NCI-H2227 treated with DMSO at 0.1 percent for 48 hours (cell line): ENCODE measurements around the gene TIMP2.
"Not testable (repeated sequence)": the region's sequence is repeated elsewhere in the genome, so short reads cannot be mapped to it uniquely, and the experiment has no call there.

Experiments
- DNase-seq: peaks from one replicate; lab custom pipeline; 2025; lab: John Stamatoyannopoulos, UW

Gene TIMP2

DNA sequence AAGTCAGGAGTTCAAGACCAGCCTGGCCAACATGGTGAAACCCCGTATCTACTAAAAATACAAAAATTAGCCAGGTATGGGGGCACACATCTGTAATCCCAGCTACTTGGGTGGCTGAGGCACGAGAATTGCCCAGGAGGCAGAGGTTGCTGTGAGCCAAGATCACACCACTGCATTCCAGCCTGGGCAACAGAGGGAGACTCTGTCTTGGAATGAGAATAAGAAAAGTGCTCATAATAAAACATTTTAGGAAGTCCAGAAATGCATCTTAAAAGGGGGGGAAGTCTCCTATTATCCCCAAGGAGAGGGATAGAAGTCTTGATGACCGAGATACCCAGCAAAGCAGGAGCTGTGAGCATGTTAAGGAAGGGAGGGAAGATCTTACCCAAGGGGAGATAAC lies 58.1 kb downstream of the TIMP2 start:
- DNase-seq, result not testable (repeated sequence)

DNA sequence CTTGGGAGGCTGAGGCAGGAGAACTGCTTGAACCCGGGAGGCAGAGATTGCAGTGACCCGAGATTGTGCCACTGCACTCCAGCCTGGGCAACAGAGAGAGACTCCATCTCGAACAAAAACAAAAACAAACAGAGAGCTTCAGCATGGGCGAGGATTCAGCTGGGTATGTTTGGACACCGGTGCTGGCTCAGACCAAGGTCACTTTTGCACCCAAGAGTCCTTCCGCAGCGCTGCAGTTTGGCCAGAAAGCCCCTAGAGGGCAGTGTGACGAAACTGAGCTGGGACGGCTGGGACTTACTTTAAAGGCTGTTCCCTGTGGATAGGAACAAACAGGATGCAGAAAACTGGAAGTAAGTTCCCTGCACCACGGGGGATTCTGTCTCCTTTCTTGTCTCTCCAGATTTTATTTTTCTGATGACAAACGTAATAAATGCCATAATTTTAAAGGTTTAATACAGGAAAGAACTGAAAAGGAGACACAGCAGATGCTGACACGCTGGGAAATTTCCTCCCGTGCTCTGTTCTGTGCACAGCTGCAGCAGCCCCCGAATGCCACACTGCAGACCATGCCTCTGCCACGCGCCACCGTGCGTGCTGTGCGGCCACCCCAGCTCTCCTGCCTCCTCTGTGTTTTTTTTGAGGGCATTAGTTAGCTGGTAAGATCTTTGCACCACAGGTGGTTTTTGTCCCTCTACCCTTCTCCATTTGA lies 59.4 kb downstream of the TIMP2 start:
- peak; percentile 50 for DNase-seq

DNA sequence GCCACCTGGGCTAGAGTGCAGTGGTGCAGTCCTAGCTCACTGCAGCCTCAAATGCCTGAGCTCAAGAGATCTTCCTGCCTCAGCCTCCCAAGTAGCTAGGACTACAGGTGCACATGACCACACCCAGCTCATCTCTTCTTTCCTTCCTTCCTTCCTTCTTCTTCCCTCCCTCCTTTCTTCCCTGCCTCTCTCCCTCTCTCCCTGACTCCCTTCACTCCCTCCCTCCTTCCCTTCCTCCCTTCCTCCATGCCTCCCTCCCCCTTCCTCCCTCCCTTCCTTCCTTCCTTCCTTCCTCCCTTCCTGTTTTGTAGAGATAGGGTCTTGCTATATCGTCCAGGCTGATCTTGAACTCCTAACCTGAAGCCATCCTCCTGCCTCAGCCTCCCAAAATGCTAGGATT lies 61.1 kb downstream of the TIMP2 start:
- DNase-seq, result no peak

DNA sequence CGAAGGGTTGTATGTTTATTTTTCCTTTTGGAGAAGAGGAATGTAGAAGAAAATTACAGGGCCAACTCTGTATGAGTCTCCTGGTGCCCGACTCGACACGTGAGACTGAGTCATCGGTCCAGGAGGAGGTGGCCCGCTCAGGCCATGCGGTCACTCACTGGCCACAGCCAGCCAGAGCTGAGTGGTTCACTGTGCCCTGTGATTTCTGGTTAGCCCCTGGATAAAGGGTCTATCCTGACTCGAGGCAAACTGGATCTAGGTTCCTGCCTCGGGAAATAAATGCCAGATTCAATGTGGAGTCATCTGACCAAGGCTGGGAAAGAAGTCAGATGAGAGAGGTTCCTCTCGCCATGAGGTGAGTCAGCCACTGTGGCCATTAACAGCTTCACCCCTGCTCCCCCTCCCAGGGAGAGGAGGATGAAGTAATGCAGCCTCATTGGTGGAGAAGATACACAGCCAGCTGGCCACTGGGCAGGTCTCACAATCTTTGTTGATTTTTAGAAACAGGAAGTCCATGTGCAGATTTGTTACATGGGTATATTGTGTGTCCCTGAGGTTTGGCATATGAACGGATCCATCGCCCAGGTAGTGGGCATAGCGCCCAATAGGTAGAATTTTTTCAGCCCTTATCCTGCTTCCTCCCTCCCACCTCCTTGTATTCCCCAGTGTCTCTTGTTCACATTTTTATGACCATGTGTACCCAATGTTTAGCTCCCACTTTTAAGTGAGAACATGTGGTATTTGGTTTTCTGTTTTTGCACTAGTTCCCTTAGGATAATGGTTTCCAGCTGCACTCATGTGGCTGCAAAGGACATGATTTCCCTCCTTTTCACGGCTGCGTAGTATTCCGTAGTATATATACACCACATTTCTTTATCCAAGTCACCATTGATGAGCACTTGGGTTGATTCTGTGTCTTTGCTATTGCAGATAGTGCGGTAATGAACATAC lies 62.8 kb downstream of the TIMP2 start:
- DNase-seq, result no peak

DNA sequence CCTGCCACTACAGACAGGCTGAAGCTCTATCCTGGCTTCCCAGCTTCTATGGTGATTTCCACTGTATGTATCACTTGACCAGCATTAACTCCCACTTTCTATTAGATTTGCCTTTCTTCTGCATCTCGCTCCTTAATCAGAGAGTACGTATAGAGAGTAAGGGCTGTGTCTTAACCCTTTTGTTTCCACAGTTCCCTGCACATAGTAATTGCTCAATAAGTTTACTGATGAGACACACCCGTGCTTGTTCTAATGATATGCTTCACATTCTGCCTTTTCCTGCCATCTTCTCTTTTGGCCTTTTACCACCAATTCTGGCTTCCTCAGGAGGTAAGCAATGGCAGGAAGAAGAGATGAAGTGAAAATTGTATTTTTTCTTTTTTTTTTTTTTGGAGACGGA lies 64.0 kb downstream of the TIMP2 start:
- no peak for DNase-seq

DNA sequence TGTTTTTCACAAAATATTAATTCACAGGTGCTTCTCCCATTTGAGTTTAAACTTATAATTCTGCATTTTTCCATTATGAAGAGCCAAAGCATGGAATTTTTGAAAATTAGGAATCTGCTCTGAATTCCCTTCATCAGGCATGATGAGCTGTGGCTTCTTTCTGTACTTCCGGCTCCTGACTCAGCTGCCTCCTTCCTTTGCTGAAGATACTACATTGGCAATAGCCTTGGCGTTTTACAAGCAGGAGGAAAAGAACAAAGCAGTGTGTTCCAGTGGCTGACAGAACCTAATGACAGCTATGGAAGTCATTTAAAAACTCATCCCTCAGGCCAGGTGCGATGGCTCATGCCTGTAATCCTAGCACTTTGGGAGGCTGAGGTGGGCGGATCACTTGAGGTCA lies 66.1 kb downstream of the TIMP2 start:
- no peak for DNase-seq

DNA sequence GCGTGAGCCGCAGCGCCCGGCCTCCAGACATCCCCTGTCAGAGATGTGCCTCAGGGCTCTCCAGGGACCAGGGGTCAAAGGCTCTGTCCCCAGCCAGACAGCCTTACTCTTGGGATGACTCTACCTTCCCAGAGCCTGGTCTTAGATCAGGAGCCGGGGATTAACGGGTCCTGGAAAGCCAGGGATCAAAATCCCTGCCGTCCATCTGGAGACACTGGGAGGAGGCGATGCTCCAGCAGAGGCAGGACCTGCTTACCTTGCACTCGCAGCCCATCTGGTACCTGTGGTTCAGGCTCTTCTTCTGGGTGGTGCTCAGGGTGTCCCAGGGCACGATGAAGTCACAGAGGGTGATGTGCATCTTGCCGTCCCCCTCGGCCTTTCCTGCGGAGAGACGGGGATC lies 67.9 kb downstream of the TIMP2 start:
- no peak for DNase-seq

DNA sequence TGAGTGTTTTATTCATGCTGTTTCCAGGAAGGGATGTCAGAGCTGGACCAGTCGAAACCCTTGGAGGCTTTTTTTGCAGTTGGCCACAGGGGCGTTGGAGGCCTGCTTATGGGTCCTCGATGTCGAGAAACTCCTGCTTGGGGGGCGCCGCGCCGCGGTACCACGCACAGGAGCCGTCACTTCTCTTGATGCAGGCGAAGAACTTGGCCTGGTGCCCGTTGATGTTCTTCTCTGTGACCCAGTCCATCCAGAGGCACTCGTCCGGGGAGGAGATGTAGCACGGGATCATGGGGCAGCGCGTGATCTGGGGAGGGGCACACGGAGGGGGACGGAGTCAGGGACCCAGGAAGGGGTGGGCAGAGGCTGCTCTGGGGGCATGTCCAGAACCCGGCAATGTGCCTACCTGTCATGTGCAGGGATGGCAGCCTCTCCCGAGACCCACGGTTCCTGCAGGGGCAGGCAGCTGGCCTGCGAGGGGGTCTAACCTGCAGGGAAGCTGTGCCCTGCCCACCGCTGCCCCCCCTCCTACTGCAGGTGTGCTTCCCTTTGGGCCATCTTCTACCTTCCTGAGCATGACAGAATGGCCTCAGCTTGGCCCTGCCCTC lies 69.5 kb downstream of the TIMP2 start:
- no peak for DNase-seq

DNA sequence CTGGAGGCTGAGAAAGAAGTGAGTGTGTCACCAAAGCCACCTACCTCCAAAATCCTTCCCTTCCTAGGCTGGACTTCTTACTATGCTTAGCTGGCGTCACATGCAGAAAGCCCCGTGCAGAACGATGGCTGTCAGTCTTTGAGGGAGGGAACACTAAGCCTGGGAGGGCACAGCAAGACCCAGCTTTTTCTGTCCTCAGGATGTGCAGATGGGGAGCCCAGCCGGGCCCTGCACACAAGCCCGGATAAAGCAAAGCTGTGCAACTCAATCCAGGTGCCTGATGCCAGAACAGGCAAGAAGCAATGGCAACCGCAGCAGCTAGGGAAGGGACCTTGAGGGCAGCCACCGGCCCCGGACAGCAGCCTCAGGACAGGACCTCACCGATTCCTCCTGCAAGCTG lies 70.7 kb downstream of the TIMP2 start:
- no peak for DNase-seq

DNA sequence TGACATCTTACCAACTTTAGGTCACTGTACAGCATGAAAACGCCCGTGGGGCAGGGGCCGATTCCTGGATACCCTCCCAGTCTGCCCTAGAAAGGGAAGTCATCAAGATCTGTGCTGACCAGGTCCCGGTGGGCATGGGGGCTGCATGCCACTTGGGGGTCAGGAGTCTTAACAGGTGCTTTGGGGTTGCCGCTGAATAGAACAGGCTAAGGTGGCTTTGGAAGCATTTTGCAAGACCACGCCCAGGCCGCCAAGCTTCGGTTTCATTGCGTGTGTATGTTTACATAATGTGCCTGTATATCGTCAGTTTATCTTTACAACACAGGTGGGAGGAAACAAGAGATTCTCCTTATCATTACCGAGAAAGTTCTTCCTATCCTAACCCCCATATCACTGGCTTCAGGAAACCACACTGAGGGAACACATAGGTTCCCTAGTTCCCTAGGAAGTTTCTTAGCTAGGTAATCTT lies 71.2 kb downstream of the TIMP2 start:
- no peak for DNase-seq

DNA sequence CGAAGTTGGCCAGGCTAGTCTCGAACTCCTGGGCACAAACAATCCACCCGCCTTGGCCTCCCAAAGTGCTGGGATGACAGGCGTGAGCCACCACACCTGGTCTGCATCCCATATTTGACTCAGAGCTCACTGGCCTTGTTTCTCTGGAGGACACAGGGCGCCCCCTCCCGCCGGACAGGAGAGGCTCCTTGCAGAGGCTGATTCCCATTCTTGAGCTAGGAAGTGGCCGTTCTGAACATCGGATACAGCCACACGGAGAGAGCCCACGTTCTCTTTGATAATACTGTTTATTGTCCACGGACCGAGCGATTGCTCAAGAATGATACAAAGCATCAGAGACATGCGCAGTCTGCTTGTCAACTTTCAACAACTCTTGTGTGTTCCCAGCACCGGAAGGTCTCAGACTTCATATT lies 72.5 kb downstream of the TIMP2 start:
- DNase-seq, result no peak

DNA sequence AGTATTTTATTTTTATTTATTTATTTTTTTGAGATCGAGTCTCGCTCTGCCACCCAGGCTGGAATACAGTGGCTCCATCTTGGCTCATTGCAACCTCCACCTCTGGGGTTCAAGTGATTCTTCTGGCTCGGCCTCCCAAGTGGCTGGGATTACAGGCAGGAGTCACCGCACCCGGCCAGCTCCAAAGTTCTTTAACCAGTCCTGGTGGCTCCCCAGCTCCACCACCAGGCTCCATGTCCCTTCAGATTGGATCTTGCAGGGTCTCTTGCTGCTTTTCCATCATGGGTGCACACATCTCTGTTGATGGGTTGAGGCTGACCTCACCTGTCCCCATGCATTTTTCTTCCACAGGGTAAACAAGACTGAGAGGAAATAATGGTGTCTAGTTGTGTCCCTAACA lies 76.2 kb downstream of the TIMP2 start:
- DNase-seq, result no peak

DNA sequence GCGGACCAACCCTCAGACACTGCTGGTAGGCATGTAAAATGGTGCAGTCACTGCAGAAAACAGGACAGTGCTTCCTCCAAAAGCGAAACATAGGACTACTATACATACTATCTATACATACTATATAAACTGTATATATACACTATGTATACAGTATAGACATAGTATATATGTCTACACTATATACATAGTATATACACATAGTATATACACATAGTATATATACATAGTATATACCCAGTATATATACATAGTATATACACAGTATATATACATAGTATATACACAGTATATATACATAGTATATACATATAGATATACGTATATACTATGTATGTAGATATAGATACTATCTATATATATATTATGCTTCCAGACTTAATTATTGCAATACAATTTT lies 78.1 kb downstream of the TIMP2 start:
- no peak for DNase-seq

DNA sequence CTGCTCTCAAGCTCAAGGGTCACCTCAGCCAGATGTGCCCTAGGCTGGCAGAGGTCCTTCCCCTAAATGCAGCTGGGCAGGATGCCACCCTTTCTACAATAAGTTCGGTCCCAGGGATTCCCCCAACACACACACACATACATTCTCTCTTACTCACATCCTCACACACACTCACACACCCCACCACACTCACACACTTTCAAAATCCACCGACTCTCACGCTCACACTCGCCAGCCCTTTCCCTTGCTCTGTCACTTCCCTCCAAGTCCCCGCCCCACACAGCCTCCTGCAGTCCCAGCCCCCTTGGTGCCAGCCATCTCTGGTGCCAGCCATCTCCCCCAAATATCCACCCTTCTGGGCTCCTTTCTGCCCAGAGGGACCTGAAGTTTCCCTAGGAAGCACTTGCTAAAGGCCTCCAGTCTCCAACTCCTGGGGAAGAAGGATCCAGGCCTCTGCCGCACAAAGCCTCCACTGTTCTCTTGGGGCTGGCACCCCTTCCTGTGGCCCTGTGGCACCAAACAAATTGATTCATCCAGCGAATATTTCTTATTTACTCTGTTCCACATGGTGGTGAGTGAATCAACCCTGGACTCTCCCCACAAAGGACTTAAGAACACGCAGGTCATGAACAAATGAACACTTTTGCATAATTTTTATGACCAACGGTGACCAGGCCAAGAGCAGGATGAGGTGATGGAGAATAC lies 80.7 kb downstream of the TIMP2 start:
- no peak for DNase-seq

DNA sequence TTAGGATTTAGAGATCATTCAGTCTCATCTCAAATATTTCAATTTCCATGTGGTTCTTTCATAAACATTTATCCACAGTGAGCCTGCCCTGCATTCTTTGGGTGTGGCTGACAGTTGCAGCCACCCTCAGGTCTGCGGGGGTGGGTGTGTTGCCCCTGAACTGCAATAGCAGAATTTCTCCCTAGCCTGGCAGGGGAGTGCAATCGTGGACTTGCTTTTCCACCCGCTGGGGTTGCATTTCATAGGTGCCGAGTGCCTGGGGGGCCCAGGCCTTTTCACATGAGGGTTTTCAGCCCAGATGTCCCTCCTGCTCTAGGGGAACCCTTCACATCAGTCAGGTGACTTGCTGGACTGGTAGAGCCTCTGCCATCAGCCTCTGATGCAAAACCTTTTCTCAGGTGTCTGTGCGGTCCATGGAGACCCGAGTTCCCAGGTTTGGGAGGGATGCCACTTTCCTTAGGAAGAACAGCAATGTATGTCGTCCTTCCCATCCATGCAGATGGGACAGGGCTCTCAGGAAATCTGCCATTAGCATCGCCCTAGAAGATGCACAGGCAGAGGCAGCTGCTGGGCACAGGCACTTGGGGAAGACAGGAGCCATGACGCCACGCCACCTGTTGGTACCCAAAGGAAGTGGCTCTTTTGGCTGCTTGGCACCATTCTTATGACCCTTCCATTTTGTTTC lies 82.2 kb downstream of the TIMP2 start:
- peak; percentile 40 for DNase-seq

DNA sequence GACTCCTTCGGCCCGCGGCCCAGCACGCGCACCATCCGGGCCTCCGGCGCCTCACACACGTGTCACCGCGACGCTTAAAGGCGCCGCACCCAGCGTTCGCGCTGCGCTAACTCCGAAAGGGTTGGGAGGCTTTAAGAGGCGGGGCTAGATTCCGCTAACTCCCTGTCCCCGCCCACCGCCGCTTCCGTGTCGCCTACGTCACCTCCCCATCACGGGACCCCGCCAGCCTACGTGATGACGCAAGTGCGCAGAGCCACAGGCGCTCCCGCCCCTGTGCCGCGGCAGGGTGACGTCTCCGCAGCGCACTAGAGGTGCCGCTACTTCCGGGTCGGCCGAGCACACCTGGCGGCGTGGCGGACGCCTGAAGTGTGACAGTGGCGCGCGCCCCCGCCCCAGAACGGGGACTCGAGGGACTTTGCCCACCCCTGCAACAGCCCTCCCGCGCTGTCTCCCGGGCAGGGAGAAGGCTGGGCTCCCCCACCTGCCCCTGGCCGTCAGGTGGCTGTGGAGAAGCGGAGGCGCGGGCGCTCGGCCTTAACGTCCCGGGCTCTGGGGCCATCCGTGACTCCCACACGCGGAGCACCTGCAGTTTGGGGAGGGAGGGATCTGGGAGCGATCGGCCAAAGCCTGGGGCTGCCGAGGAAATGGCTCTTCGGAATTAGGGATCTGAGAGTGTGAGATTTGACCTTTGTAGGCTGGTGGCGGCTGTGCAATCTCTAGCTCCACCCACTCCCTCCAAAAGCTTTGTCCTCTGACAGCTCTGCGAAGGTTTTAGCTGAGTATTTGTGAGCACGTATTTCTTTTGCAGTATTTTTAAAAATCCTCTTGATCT lies 84.2 kb downstream of the TIMP2 start, which contains the start of gene USP36:
USP36 (minus strand) TSS at position 35 of the 832 bp plus-strand sequence. CDS start 4,451 bp downstream, outside the sequence.
- DNase-seq, result peak; percentile 97

DNA sequence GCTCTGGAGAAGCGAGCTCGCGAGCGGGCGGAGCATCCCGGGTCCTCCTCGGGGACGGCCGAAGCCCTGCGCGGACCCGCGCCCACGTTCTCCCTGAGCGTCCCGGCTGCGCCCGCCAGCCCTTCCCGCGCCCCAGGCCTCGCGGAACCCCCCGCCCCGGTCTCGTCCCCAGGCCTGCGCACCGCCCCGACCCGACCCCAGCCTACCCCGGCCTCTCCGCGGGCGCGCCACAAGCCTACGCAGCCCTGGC lies 84.7 kb downstream of the TIMP2 start:
- no peak for DNase-seq

DNA sequence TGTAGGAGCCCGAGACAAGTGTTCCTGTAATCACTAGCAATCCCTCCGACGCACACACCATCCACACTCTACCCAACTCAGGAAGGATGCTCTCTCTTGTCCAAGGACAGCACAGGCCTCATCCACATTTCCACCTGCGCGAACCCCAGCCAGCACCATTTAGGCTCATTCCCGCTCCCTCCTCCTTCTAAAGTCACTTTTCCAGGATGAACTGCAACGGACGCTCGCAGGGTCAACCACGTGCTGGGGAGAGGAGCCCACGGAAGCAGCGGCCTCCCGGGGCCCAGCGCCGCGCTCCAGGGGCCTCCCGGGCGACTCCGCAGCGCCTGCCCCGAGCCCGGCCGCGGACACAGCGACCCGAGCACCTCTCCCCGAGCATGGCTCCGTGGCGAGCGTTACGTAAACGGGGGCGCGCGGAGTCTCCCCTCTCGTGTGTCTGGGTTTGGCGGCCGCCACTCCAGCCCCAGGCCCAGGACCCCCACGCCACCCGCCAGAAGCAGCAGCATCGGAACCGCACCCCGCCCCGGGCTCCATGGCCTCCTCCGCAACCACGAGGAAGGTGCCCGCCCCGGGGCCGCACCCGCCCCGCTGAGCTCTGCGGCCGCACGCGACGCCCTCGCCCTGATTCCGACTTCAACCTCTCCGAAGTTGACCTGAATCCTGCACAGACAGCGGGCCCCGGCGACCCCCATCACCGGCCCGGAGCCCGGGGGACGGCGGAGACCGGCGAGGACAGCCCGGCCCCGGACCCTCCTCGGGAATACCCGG lies 85.2 kb downstream of the TIMP2 start:
- DNase-seq, result peak; percentile 8

DNA sequence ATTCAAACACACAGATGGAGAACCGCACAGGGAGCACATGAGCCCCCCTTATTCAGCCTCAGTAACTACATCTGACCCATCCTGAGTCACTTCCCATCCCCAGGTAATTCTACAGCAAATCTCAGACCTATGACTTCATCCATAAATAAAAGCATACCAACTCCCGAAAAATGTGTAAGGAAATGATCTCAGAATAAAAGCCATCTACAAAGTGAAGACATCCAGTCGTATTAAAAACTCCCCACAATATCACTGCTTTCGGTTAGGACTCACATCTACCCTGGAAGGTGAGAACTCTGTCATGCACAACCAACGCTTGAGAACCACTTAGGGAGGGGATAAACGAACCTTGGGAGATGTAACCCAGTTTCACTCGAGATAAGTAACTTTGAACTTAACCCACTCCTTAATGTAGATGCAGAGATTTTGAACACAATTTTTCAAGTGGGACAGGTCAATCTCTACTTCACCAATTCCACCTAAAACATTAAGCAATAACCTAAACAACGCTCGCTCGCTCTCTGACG lies 85.9 kb downstream of the TIMP2 start:
- DNase-seq, result no peak

DNA sequence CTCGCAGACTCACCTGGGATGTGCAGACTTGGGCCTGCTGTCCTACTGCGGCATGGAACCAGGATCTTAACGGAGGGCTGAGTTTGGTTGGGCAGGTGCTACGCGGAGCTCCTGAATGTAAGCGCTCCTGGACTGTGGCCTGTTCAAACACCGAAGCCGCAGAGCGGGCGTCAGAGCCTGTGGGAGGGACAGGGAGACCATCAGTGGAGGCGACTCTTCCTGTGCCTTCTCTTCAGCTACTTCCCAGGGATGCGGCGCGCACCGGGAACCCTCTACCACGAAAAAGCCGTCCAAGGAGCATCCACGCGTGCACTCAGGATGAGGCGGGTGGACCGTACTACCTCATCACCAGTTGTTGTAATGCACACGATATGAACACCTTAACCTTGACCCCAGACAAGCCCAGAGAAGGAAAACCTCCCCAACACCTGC lies 86.6 kb downstream of the TIMP2 start:
- DNase-seq, result no peak
